HG03571 (cell line): ENCODE data around the gene PRAME.
A peak's percentile ranks its signal among the peaks of the same experiment; 100 is the strongest.
"Not testable (repeated sequence)": the region's sequence is repeated elsewhere in the genome, so short reads cannot be mapped to it uniquely, and the experiment has no call there.

Experiments used
- ATAC-seq: cut with Tn5 transposase; IDR thresholded peaks from one replicate; pipeline ENCODE4 v1.9.1; 2021; ENCODE audit not compliant: unreplicated experiment

The PRAME gene

GRCh38 chr22:22523494-22523893 lies 35.6 kb downstream of the PRAME start:
- no peak for ATAC-seq

- ATAC-seq, result no peak
Observed at GRCh38 chr22:22521631-22522030, 37.4 kb downstream of the PRAME start.

- ATAC-seq, result no peak
Observed at GRCh38 chr22:22520667-22521602, 38.1 kb downstream of the PRAME start.

- no peak for ATAC-seq
Observed at GRCh38 chr22:22520020-22520656, 38.9 kb downstream of the PRAME start, which contains the start of gene ZNF280A. ZNF280A (minus strand) TSS chr22:22520270; CDS start chr22:22515630, 4,640 bp downstream.

GRCh38 chr22:22519591-22519990 lies 39.5 kb downstream of the PRAME start:
- ATAC-seq, result no peak

GRCh38 chr22:22516992-22517391 lies 42.1 kb downstream of the PRAME start:
- ATAC-seq, result no peak

- no peak for ATAC-seq
Observed at GRCh38 chr22:22515890-22516289, 43.2 kb downstream of the PRAME start.

GRCh38 chr22:22514431-22514830 lies 44.6 kb downstream of the PRAME start:
- ATAC-seq, result not testable (repeated sequence)

- ATAC-seq, result no peak
Observed at GRCh38 chr22:22513619-22514018, 45.4 kb downstream of the PRAME start.

GRCh38 chr22:22512951-22513350 lies 46.1 kb downstream of the PRAME start:
- ATAC-seq, result no peak

GRCh38 chr22:22510833-22511232 lies 48.2 kb downstream of the PRAME start:
- ATAC-seq, result not testable (repeated sequence)

GRCh38 chr22:22509912-22510311 lies 49.2 kb downstream of the PRAME start:
- not testable (repeated sequence) for ATAC-seq

GRCh38 chr22:22508274-22509176 lies 50.5 kb downstream of the PRAME start, which contains the start of gene ZNF280B:
ZNF280B (minus strand) TSS chr22:22508742; CDS start chr22:22489398, 19,344 bp downstream.
- peak; percentile 80 for ATAC-seq

GRCh38 chr22:22507743-22508273 lies 51.3 kb downstream of the PRAME start:
- no peak for ATAC-seq

GRCh38 chr22:22506736-22507135 lies 52.3 kb downstream of the PRAME start:
- ATAC-seq, result no peak

GRCh38 chr22:22498267-22498666 lies 60.8 kb downstream of the PRAME start:
- no peak for ATAC-seq
